ENCODE data around the gene C7orf25. TPM values are rescaled to one million over a fixed set of nuclear protein-coding genes. Genes with fewer than 3 reads are reported as not detected.
"Not testable (repeated sequence)": the region's sequence is repeated elsewhere in the genome, so short reads cannot be mapped to it uniquely, and the experiment has no call there.

C7orf25 gene
- total RNA-seq, 2 donors from 2014 or later: 6.8 to 7.8 TPM

- Histone ChIP-seq H3K27ac (no peak overlapping the region), H3K4me3 (no peak overlapping the region), H3K4me1 (peaks cover 5% of the 10 kb centered on the region), H3K9ac (ENCODE audit: low read depth in 2 of 2, low read length in 2 of 2) (no peak overlapping the region), H3K9me3 (no peaks in the 10 kb centered on the region), H3K27me3 (no peaks in the 10 kb centered on the region), H3K36me3 (no peaks in the 10 kb centered on the region)
- DNase-seq: no peak
- TF ChIP-seq CTCF (IDR thresholded peaks at IDR 0.05): no peak
- intact Hi-C loops (cut with DNase I): no loop called here
Measured at GRCh38 chr7:42886893-42887505, 24.9 kb downstream of the C7orf25 start.

GRCh38 chr7:42886129-42886528, 25.7 kb downstream of the C7orf25 start:
- no peak overlapping the region for H3K4me3 ChIP-seq
- no peak for TF ChIP-seq CTCF (IDR thresholded peaks at IDR 0.05)
- DNase-seq: no peak
- H3K4me1 ChIP-seq: peaks cover 5% of the 10 kb centered on the region
- no peak overlapping the region for H3K9ac ChIP-seq (ENCODE audit: low read depth in 2 of 2, low read length in 2 of 2)
- H3K9me3 ChIP-seq: no peaks in the 10 kb centered on the region
- no peak overlapping the region for H3K27ac ChIP-seq
- intact Hi-C loops (cut with DNase I): no loop called here
- H3K36me3 ChIP-seq: no peaks in the 10 kb centered on the region
- no peaks in the 10 kb centered on the region for H3K27me3 ChIP-seq

DNA sequence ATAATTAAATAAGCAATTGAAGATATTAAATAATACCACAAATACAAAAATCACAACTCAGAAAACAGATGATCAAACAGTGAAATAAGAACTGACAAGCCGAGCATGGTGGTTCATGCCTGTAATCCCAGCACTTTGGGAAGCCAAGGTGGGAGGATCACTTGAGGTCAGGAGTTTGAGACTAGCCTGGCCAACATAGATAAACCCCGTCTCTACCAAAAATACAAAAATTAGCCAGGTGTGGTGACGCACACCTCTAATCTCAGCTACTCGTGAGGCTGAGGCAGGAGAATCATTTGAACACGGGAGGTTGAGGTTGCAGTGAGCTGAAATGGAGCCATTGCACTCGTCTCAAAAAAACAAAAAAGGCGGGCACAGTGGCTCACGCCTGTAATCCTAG, 26.7 kb downstream of the C7orf25 start:
- H3K36me3 ChIP-seq; H3K9ac ChIP-seq (ENCODE audit: low read depth in 2 of 2, low read length in 2 of 2); intact Hi-C loops (cut with DNase I); H3K27ac ChIP-seq; H3K9me3 ChIP-seq; DNase-seq; H3K4me1 ChIP-seq; H3K27me3 ChIP-seq; H3K4me3 ChIP-seq: not testable (repeated sequence)

- no peaks in the 10 kb centered on the region for H3K27me3 ChIP-seq
- H3K9ac ChIP-seq (ENCODE audit: low read depth in 2 of 2, low read length in 2 of 2): no peak overlapping the region
- H3K9me3 ChIP-seq: no peaks in the 10 kb centered on the region
- TF ChIP-seq CTCF (IDR thresholded peaks at IDR 0.05): no peak
- intact Hi-C loops (cut with DNase I): no loop called here
- H3K36me3 ChIP-seq: no peaks in the 10 kb centered on the region
- H3K4me1 ChIP-seq: no peaks in the 10 kb centered on the region
- H3K4me3 ChIP-seq: no peak overlapping the region
- DNase-seq: no peak
- no peak overlapping the region for H3K27ac ChIP-seq
Measured at GRCh38 chr7:42883950-42884349, 27.9 kb downstream of the C7orf25 start.

GRCh38 chr7:42880392-42880791, 31.5 kb downstream of the C7orf25 start:
- no peaks in the 10 kb centered on the region for H3K36me3 ChIP-seq
- DNase-seq: no peak
- no peak overlapping the region for H3K4me3 ChIP-seq
- no peaks in the 10 kb centered on the region for H3K27me3 ChIP-seq
- TF ChIP-seq CTCF (IDR thresholded peaks at IDR 0.05): no peak
- no peaks in the 10 kb centered on the region for H3K9me3 ChIP-seq
- intact Hi-C loops (cut with DNase I): no loop called here
- no peaks in the 10 kb centered on the region for H3K4me1 ChIP-seq
- H3K27ac ChIP-seq: no peak overlapping the region
- no peak overlapping the region for H3K9ac ChIP-seq (ENCODE audit: low read depth in 2 of 2, low read length in 2 of 2)

DNA sequence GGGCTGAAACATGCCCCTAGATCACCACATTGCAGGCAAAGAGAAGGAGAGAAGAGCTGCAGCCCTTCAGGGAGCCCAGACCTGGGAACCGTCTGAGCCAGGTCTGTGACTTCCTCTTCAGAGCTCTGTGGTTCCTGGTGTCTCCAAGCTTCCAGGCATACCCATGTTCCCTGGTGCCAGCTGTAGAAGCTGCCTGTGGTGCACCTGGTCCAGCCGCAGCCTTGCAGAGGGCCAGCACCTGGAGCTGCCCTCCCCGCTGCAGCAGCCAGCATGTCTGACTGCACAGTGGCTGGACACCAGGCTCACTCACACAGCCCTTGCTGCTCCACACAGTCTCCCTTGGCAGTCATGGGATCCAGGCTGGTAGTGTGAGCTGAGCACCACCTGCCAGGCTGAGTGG, 33.6 kb downstream of the C7orf25 start:
- H3K4me3 ChIP-seq: no peak overlapping the region
- no peak for DNase-seq
- intact Hi-C loops (cut with DNase I): loop anchor here (5.0 kb wide), 1 partner anchor 936 kb away; no protein-coding TSS in a partner anchor
- H3K9ac ChIP-seq (ENCODE audit: low read depth in 2 of 2, low read length in 2 of 2): peak overlapping the region in 1 of 2 donors; percentile 24
- no peaks in the 10 kb centered on the region for H3K36me3 ChIP-seq
- TF ChIP-seq CTCF (IDR thresholded peaks at IDR 0.05): no peak
- no peaks in the 10 kb centered on the region for H3K4me1 ChIP-seq
- no peaks in the 10 kb centered on the region for H3K9me3 ChIP-seq
- no peaks in the 10 kb centered on the region for H3K27me3 ChIP-seq
- no peak overlapping the region for H3K27ac ChIP-seq
